ENCODE data around the gene CALML6. TPM values are rescaled to one million over a fixed set of nuclear protein-coding genes. Genes with fewer than 3 reads are reported as not detected.

Gene CALML6
- total and polyA plus RNA-seq, 2 of the 8 experiments (the other 6 are each of a cell fraction or from before 2014, with no cell fraction given) = 0.54 to 1.3 TPM

DNA sequence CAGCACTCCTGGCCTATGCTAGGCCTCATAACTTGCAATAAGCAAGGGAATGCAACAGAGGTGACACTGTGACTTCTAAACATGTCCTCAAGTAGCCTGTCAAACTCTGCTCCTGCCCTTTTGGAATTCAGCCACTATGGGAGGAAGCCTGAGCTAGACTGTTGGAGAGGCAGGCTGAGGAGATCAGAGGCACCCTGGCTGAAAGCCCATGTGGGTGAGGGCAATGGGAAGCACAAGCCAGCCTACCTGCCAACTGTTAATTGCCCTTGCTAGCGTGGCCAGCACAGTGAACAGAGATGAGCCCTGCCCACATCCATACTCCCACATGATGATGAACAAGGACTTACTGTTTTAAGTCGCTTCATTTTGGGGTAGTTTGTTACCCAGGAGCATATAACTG, 41.9 kb upstream of the CALML6 start:
- peaks cover 29 to 47% of the 10 kb centered on the region in 2 experiments for H4K20me1 ChIP-seq (replicated peaks in 1 of 2; ENCODE audit: control insufficient read depth in 1 of 2, insufficient read depth in 2 of 2, low read length in 2 of 2)
- H3K79me2 ChIP-seq (ENCODE audit: control insufficient read depth in 1 of 2, insufficient read depth in 2 of 2, low read length in 2 of 2) = peaks cover 77 to 98% of the 10 kb centered on the region in 2 experiments
- no peak for TF ChIP-seq SP2 (IDR thresholded peaks at IDR 0.05; ENCODE audit: low read length)
- TF ChIP-seq SP4 (IDR thresholded peaks at IDR 0.05; ENCODE audit: low read length) = no peak
- TF ChIP-seq SIN3A (conservative IDR thresholded peaks at IDR 0.05 in 1 of 2, IDR thresholded peaks at IDR 0.05 in 1 of 2; ENCODE audit: low read depth in 1 of 2, low read length in 2 of 2) = no peak
- no peak for TF ChIP-seq RNF2 (IDR thresholded peaks at IDR 0.05; ENCODE audit: borderline replicate concordance, low read depth, low read length, missing control alignments, poor library complexity, severe bottlenecking)
- ChIA-PET POLR2A (ENCODE audit: partially characterized antibody) (interaction anchor here (4.1 to 5.2 kb wide), 2 partner anchors 14 to 15 kb away, joined by 20 to 32 read pairs; no protein-coding TSS in a partner anchor), CTCF (ENCODE audit: partially characterized antibody) (interaction anchor here (0.6 to 4.0 kb wide), 7 partner anchors 9 to 96 kb away, joined by 3 to 26 read pairs (median 4); no protein-coding TSS in a partner anchor)
- H3K4ac ChIP-seq (replicated peaks; ENCODE audit: insufficient read length, low read depth, low read length) = no peak overlapping the region
- H2BK5ac ChIP-seq (ENCODE audit: low read depth, low read length) = peak overlapping the region; percentile 4; the same call in 1 of the 2 replicates
- no peak overlapping the region for H3K4me2 ChIP-seq (ENCODE audit: insufficient read depth in 1 of 2, low read depth in 2 of 2, low read length in 2 of 2)
- H4K8ac ChIP-seq (ENCODE audit: extremely low read depth, insufficient read depth, low read length) = no peak overlapping the region
- no peak overlapping the region for H3K56ac ChIP-seq (replicated peaks; ENCODE audit: insufficient read length, low read depth, low read length)
- peaks cover 0 to 4% of the 10 kb centered on the region in 2 experiments; a peak in 1 of 4 replicates for H3K9me3 ChIP-seq (ENCODE audit: insufficient read depth in 2 of 2, low read depth in 1 of 2, low read length in 1 of 2)
- no peak overlapping the region for H4K5ac ChIP-seq (ENCODE audit: insufficient read length, low read depth, low read length)
- H3K79me1 ChIP-seq (ENCODE audit: low read depth, low read length) = peaks cover 11% of the 10 kb centered on the region
- H3K36me3 ChIP-seq (ENCODE audit: control insufficient read depth in 2 of 4, insufficient read depth in 4 of 4, low read length in 3 of 4) = peaks cover 8 to 30% (median 19%) of the 10 kb centered on the region in 4 experiments; a peak in 7 of 8 replicates
- no peak overlapping the region for H4K91ac ChIP-seq (replicated peaks; ENCODE audit: insufficient read length, low read length)
- H2BK20ac ChIP-seq (ENCODE audit: low read length) = no peak overlapping the region
- no peaks in the 10 kb centered on the region for H3K23me2 ChIP-seq (ENCODE audit: low read depth, low read length)
- no peak overlapping the region for H3K23ac ChIP-seq (ENCODE audit: insufficient read length)
- no peak overlapping the region for H3K4me3 ChIP-seq (ENCODE audit: extremely low read depth in 1 of 4, insufficient read depth in 2 of 4, low read depth in 3 of 4, low read length in 4 of 4)
- H2AK5ac ChIP-seq (ENCODE audit: low read depth, low read length) = no peak overlapping the region
- FAIRE-seq (no peak), DNase-seq (ENCODE audit: low read depth in 1 of 2, low spot score in 2 of 2) (no peak)
- 0 out of 2 replicates have a peak overlapping the region, but pooled peaks have one; percentile 32 for H3K27ac ChIP-seq (ENCODE audit: low read depth, low read length)
- H2AFZ ChIP-seq (ENCODE audit: low read length) = no peak overlapping the region
- H2BK120ac ChIP-seq (replicated peaks; ENCODE audit: low read depth, low read length) = no peak overlapping the region
- H3K27me3 ChIP-seq (replicated peaks in 1 of 4; ENCODE audit: control insufficient read depth in 3 of 4, extremely low read depth in 1 of 4, insufficient read depth in 3 of 4, low read length in 3 of 4) = no peaks in the 10 kb centered on the region
- no peak overlapping the region for H2BK15ac ChIP-seq (ENCODE audit: low read length)
- WGBS, 2 experiments (ENCODE audit: extremely low coverage in 1 of 2, insufficient coverage in 1 of 2, insufficient read length in 1 of 2, insufficient replicate concordance in 2 of 2, low coverage in 1 of 2, low lambda C conversion rate in 2 of 2, missing lambda C conversion rate in 1 of 2) = 82% methylated on average over 2 of the region's 2 CpGs; no CpG with 5 or more reads in 1 of the 2 experiments
- no peak overlapping the region for H3K9ac ChIP-seq (replicated peaks in 1 of 4; ENCODE audit: extremely low read depth in 1 of 4, low read depth in 3 of 4, low read length in 3 of 4)
- H3K18ac ChIP-seq (ENCODE audit: extremely low read depth, low read length) = no peak overlapping the region
- no peaks in the 10 kb centered on the region; a peak in 1 of 7 replicates for H3K4me1 ChIP-seq (replicated peaks in 1 of 4; ENCODE audit: control insufficient read depth in 3 of 4, insufficient read depth in 4 of 4, low read length in 3 of 4)
- no peak overlapping the region for H3K14ac ChIP-seq (ENCODE audit: insufficient read length)
- H2BK12ac ChIP-seq (ENCODE audit: low read depth, low read length) = no peak overlapping the region
